LNCaP clone FGC (cell line): ENCODE measurements around the gene CACNA2D2.
A peak's percentile ranks its signal among the peaks of the same experiment; 100 is the strongest.

ENCODE experiments used
- DNase-seq: peaks from one replicate; pipeline ENCODE4 v3.0.0-alpha.2; 2011; ENCODE audit warnings: low read depth
- H3K4me3 ChIP-seq: 2 replicates; pipeline ENCODE4 v1.5.1; 2011; ENCODE audit warnings: mild to moderate bottlenecking, low read depth, low read length, control low read depth
- CTCF ChIP-seq: IDR thresholded peaks from 2 replicates; pipeline ENCODE4 v1.5.1; 2012; ENCODE audit warnings: mild to moderate bottlenecking; ENCODE audit not compliant: control insufficient read depth, insufficient read depth; ENCODE audit errors: extremely low read depth

The CACNA2D2 gene

GRCh38 chr3:50353245-50354004 lies 150.0 kb downstream of the CACNA2D2 start:
- TF ChIP-seq CTCF = no peak
- H3K4me3 ChIP-seq = no peak overlapping the region
- DNase-seq = no peak

GRCh38 chr3:50352781-50353180 lies 150.7 kb downstream of the CACNA2D2 start:
- no peak overlapping the region for H3K4me3 ChIP-seq
- no peak for DNase-seq
- peak; percentile 42 for TF ChIP-seq CTCF

GRCh38 chr3:50351323-50351697 lies 152.1 kb downstream of the CACNA2D2 start:
- H3K4me3 ChIP-seq = peak overlapping the region; percentile 57
- no peak for TF ChIP-seq CTCF
- no peak for DNase-seq

GRCh38 chr3:50350527-50351322 lies 152.7 kb downstream of the CACNA2D2 start, which contains the start of the genes CYB561D2 and NPRL2:
Gene CYB561D2 (plus strand): TSS chr3:50350862. CDS start chr3:50351434, 572 bp downstream.
Gene NPRL2 (minus strand): TSS chr3:50350775. CDS start chr3:50350652, 123 bp downstream.
- TF ChIP-seq CTCF = no peak
- DNase-seq = peak; percentile 90
- H3K4me3 ChIP-seq = peak within 1 kb of the TSS; percentile 57

- H3K4me3 ChIP-seq = peak overlapping the region; percentile 57
- DNase-seq = no peak
- TF ChIP-seq CTCF = no peak
These were observed 153.3 kb downstream of the CACNA2D2 start for GRCh38 chr3:50350213-50350526.

GRCh38 chr3:50347187-50347813 lies 156.1 kb downstream of the CACNA2D2 start:
- peak; percentile 61 for DNase-seq
- TF ChIP-seq CTCF = peak; percentile 73
- H3K4me3 ChIP-seq = no peak overlapping the region
